Measurements from ENCODE around the gene PRSS35. TPM values are rescaled to one million over a fixed set of nuclear protein-coding genes. Genes with fewer than 3 reads are reported as not detected.
"Not testable (repeated sequence)": the region's sequence is repeated elsewhere in the genome, so short reads cannot be mapped to it uniquely, and the experiment has no call there.

Gene PRSS35
- total RNA-seq, 1 donor from 2014 or later: 24.5 TPM

DNA sequence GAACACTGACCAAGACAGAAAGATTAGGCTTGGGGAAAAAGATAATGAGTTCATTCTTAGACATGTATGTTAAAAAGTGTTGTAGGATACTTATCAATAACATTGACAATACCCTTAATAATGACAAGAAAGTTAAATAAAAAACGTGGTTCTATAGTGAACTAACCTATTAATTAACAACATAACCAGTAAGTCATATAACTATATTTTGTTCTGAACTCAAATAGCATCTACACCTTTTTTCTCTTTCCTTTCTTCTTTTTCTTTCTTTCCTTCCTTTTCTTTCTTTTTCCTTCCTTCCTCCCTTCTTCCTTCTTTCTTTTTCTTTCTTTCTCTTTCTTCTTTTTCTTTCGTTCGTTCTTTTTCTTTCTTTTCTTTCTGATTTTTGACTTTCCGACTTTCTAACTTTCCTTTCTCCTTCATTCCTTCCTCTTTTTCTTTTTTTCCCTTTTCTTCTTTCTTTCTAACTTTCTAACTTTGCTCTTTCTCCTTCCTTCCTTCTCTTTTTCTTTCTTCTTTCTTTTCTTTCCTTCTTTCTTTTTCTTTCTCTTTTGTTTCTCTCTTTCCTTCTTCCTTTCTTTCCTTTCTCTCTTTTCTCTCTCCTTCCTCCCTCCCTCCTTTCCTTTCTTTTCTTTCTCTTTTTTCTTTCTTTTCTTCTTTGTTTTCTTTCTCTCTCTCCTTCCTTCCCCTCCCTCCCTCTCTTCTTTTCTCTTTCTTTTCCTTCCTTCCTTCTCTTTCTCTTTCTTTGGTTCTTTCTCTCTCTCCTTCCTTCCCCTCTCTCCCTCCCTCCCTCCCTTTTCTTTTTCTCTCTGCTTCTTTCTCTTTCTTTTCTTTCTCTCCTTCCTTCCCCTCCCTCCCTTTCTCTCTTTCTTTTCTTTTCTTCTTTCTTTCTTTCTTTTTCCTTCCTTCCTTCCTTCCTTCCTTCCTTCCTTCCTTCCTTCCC is 24.6 kb downstream of the PRSS35 start:
- TF ChIP-seq, protein P1, sequence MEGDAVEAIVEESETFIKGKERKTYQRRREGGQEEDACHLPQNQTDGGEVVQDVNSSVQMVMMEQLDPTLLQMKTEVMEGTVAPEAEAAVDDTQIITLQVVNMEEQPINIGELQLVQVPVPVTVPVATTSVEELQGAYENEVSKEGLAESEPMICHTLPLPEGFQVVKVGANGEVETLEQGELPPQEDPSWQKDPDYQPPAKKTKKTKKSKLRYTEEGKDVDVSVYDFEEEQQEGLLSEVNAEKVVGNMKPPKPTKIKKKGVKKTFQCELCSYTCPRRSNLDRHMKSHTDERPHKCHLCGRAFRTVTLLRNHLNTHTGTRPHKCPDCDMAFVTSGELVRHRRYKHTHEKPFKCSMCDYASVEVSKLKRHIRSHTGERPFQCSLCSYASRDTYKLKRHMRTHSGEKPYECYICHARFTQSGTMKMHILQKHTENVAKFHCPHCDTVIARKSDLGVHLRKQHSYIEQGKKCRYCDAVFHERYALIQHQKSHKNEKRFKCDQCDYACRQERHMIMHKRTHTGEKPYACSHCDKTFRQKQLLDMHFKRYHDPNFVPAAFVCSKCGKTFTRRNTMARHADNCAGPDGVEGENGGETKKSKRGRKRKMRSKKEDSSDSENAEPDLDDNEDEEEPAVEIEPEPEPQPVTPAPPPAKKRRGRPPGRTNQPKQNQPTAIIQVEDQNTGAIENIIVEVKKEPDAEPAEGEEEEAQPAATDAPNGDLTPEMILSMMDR (IDR thresholded peaks at IDR 0.05): no peak
- no peaks in the 10 kb centered on the region for H3K4me1 Mint-ChIP-seq (ENCODE audit: unreplicated experiment)
- H3K9me3 Mint-ChIP-seq (ENCODE audit: unreplicated experiment): no peaks in the 10 kb centered on the region
- H3K27ac Mint-ChIP-seq (ENCODE audit: unreplicated experiment): no peak overlapping the region
- H3K36me3 Mint-ChIP-seq (ENCODE audit: unreplicated experiment): no peaks in the 10 kb centered on the region
- no peak for DNase-seq (ENCODE audit: extremely low spot score, unreplicated experiment)
- H3K4me3 Mint-ChIP-seq (ENCODE audit: unreplicated experiment): no peak overlapping the region
- H3K27me3 Mint-ChIP-seq (ENCODE audit: unreplicated experiment): peaks cover 42% of the 10 kb centered on the region

DNA sequence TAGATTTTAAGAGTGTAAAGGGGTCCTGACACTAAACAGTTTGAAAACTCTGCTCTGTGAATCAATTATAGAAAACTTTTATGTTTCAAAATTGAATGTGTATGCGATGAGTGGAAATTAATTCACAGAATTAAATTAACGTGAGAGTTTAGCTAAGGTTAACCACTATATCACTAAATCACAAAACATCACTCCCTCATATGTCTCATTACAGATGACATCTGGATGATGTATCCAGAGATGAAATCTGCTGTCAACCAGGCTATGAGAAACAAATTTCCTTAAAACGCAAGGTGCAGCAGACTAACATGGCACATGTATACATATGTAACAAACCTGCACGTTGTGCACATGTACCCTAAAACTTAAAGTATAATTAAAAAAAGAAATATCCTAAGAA is 27.3 kb downstream of the PRSS35 start:
- Mint-ChIP-seq H3K4me1 (ENCODE audit: unreplicated experiment) (no peaks in the 10 kb centered on the region), H3K27ac (ENCODE audit: unreplicated experiment) (no peak overlapping the region), H3K36me3 (ENCODE audit: unreplicated experiment) (no peaks in the 10 kb centered on the region), H3K4me3 (ENCODE audit: unreplicated experiment) (no peak overlapping the region), H3K27me3 (ENCODE audit: unreplicated experiment) (peaks cover 56% of the 10 kb centered on the region), H3K9me3 (ENCODE audit: unreplicated experiment) (no peaks in the 10 kb centered on the region)
- TF ChIP-seq, protein P1 (IDR thresholded peaks at IDR 0.05): no peak
- no peak for DNase-seq (ENCODE audit: extremely low spot score, unreplicated experiment)

DNA sequence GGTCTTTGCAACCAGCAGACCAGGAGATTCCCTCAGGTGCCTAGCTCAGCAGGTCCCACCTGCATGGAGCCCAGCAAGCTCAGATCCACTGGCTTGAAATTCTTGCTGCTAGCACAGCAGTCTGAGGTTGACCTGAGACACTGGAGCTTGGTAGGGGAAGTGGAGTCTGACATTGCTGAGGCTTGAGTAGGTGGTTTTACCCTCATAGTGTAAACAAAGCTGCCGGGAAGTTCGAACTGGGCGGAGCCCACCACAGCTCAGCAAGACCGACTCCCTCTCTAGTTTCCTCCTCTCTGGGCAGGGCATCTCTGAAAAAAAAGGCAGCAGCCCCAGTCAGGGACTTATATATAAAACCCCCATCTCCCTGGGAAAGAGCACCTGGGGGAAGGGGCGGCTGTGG is 34.3 kb downstream of the PRSS35 start:
- H3K27ac Mint-ChIP-seq (ENCODE audit: unreplicated experiment): no peak overlapping the region
- H3K27me3 Mint-ChIP-seq (ENCODE audit: unreplicated experiment): peaks cover 60% of the 10 kb centered on the region
- no peaks in the 10 kb centered on the region for H3K36me3 Mint-ChIP-seq (ENCODE audit: unreplicated experiment)
- TF ChIP-seq, protein P1 (IDR thresholded peaks at IDR 0.05): no peak
- H3K4me3 Mint-ChIP-seq (ENCODE audit: unreplicated experiment): no peak overlapping the region
- H3K9me3 Mint-ChIP-seq (ENCODE audit: unreplicated experiment): no peaks in the 10 kb centered on the region
- no peaks in the 10 kb centered on the region for H3K4me1 Mint-ChIP-seq (ENCODE audit: unreplicated experiment)
- DNase-seq (ENCODE audit: extremely low spot score, unreplicated experiment): no peak

DNA sequence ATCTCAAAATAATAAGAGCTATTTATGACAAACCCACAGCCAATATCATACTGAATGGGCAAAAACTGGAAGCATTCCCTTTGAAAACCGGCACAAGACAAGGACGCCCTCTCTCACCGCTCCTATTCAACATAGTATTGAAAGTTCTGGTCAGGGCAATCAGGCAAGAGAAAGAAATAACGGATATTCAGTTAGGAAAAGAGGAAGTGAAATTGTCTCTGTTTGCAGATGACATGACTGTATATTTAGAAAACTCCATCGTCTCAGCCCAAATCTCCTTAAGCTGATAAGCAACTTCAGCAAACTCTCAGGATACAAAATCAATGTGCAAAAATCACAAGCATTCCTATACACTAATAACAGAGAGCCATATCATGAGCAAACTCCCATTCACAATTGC is 38.1 kb downstream of the PRSS35 start:
- H3K4me1 Mint-ChIP-seq (ENCODE audit: unreplicated experiment); H3K9me3 Mint-ChIP-seq (ENCODE audit: unreplicated experiment); H3K36me3 Mint-ChIP-seq (ENCODE audit: unreplicated experiment); H3K4me3 Mint-ChIP-seq (ENCODE audit: unreplicated experiment); H3K27ac Mint-ChIP-seq (ENCODE audit: unreplicated experiment); DNase-seq (ENCODE audit: extremely low spot score, unreplicated experiment): not testable (repeated sequence)
- H3K27me3 Mint-ChIP-seq (ENCODE audit: unreplicated experiment): peaks cover 47% of the 10 kb centered on the region

DNA sequence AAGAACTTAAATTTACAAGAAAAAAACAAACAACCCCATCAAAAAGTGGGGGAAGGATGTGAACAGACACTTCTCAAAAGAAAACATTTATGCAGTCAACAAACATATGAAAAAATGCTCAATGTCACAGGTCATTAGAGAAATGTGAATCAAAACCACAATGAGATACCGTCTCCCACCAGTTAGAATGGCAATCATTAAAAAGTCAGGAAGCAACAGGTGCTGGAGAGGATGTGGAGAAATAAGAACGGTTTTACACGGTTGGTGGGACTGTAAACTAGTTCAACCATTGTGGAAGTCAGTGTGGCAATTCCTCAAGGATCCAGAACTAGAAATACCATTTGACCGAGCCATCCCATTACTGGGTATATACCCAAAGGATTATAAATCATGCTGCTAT is 39.4 kb downstream of the PRSS35 start:
- not testable (repeated sequence) for H3K27ac Mint-ChIP-seq (ENCODE audit: unreplicated experiment); DNase-seq (ENCODE audit: extremely low spot score, unreplicated experiment); H3K4me3 Mint-ChIP-seq (ENCODE audit: unreplicated experiment); H3K36me3 Mint-ChIP-seq (ENCODE audit: unreplicated experiment); H3K9me3 Mint-ChIP-seq (ENCODE audit: unreplicated experiment); H3K4me1 Mint-ChIP-seq (ENCODE audit: unreplicated experiment)
- peaks cover 52% of the 10 kb centered on the region for H3K27me3 Mint-ChIP-seq (ENCODE audit: unreplicated experiment)

DNA sequence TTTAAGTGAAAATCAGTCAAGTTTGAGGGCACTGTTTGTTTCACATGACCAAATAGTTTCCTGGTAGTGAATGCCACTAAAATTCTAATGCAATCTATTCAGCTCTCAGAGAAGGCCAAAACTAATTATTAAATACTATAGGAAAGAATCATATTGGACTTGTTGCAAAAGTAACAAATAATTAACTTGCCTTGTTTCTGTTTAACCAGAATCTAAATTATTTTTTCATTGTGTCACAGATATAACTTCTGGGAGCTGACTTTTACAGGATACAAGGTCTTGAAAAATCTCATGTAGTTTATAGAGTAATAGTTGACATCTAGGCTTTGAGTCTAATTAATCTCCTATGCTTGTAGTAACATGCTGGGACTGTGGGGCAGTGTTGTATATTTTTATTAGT is 44.5 kb downstream of the PRSS35 start:
- Mint-ChIP-seq H3K4me3 (ENCODE audit: unreplicated experiment) (no peak overlapping the region), H3K36me3 (ENCODE audit: unreplicated experiment) (no peaks in the 10 kb centered on the region), H3K9me3 (ENCODE audit: unreplicated experiment) (no peaks in the 10 kb centered on the region), H3K27ac (ENCODE audit: unreplicated experiment) (no peak overlapping the region), H3K27me3 (ENCODE audit: unreplicated experiment) (peaks cover 25% of the 10 kb centered on the region), H3K4me1 (ENCODE audit: unreplicated experiment) (peaks cover 2% of the 10 kb centered on the region)
- TF ChIP-seq, protein P1 (IDR thresholded peaks at IDR 0.05): no peak
- DNase-seq (ENCODE audit: extremely low spot score, unreplicated experiment): no peak

Data from osteocyte (in vitro differentiated cells).